Measurements from ENCODE around the gene ZNRD2.

ZNRD2 gene

DNA sequence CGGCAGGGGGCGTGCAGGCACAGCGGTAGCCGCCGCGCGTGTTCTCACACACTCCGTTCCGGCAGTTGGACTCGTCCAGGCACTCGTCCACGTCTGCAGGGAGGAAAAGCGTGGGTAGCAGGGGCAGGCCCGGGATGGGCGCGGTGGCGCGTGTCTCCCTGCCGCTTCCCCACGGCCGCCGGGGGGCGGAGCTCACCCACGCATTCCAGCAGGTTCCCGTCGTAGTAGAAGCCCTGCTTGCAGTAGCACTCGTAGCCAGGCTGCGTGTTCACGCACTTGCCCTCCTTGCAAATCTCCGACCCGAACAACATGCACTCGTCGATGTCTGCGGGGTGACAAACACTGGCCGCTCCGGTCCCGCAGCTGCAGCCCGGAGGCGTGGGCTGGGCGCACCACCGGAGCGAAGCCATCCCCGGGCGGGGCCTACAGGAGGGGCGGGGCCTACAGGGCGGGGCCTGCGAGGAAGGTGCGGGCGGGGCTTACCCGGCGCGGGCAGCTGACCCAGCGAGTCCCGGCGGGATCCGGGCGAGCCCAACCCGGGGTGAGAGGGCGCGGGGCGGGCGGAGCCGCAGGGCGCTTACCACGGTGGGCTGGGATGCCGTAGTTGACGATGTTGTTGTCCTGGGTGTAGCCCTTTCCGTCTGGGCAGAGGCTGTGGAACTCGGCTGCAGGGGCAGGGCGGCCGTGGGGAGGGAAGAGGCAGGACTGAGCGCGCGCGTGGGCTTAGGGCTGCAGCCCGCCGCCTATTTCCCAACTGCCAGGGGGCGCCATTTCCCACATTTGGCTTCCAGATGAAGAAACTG lies 29.8 kb upstream of the ZNRD2 start (continued):
- TF ChIP-seq, protein P1, sequence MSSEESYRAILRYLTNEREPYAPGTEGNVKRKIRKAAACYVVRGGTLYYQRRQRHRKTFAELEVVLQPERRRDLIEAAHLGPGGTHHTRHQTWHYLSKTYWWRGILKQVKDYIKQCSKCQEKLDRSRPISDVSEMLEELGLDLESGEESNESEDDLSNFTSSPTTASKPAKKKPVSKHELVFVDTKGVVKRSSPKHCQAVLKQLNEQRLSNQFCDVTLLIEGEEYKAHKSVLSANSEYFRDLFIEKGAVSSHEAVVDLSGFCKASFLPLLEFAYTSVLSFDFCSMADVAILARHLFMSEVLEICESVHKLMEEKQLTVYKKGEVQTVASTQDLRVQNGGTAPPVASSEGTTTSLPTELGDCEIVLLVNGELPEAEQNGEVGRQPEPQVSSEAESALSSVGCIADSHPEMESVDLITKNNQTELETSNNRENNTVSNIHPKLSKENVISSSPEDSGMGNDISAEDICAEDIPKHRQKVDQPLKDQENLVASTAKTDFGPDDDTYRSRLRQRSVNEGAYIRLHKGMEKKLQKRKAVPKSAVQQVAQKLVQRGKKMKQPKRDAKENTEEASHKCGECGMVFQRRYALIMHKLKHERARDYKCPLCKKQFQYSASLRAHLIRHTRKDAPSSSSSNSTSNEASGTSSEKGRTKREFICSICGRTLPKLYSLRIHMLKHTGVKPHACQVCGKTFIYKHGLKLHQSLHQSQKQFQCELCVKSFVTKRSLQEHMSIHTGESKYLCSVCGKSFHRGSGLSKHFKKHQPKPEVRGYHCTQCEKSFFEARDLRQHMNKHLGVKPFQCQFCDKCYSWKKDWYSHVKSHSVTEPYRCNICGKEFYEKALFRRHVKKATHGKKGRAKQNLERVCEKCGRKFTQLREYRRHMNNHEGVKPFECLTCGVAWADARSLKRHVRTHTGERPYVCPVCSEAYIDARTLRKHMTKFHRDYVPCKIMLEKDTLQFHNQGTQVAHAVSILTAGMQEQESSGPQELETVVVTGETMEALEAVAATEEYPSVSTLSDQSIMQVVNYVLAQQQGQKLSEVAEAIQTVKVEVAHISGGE (tag by site-specific recombination; conservative IDR thresholded peaks at IDR 0.05; ENCODE audit: low read depth) = peak; percentile 91
- TF ChIP-seq ZNF837 (tag by site-specific recombination; IDR thresholded peaks at IDR 0.05) (peak; percentile 49; the same call in 1 of the 2 replicates), IKZF3 (tag by site-specific recombination; IDR thresholded peaks at IDR 0.05) (peak; percentile 61; the same call in 1 of the 2 replicates), ZNF175 (tag by site-specific recombination; IDR thresholded peaks at IDR 0.05) (no peak), ZFP3 (tag by site-specific recombination; IDR thresholded peaks at IDR 0.05; ENCODE audit: low read depth) (no peak), ZNF114 (tag by site-specific recombination; IDR thresholded peaks at IDR 0.05) (no peak), ZSCAN30 (tag by site-specific recombination; IDR thresholded peaks at IDR 0.05) (peak; percentile 51; the same call in 1 of the 2 replicates), ZNF624 (tag by site-specific recombination; IDR thresholded peaks at IDR 0.05) (no peak), MZF1 (tag by site-specific recombination; IDR thresholded peaks at IDR 0.05; ENCODE audit: borderline replicate concordance) (no peak), RBAK (tag by site-specific recombination; IDR thresholded peaks at IDR 0.05) (no peak), ZNF785 (tag by site-specific recombination; IDR thresholded peaks at IDR 0.05) (no peak), ZNF654 (tag by site-specific recombination; IDR thresholded peaks at IDR 0.05; ENCODE audit: low read depth) (peak; percentile 39), ZNF416 (tag by site-specific recombination; IDR thresholded peaks at IDR 0.05) (no peak), HOXA7 (CRISPR knock-in tag; IDR thresholded peaks at IDR 0.05; ENCODE audit: borderline replicate concordance) (no peak), FEZF1 (tag by site-specific recombination; IDR thresholded peaks at IDR 0.05) (no peak), ZNF777 (tag by site-specific recombination; IDR thresholded peaks at IDR 0.05; ENCODE audit: borderline replicate concordance) (no peak), ZBTB17 (tag by site-specific recombination; IDR thresholded peaks at IDR 0.05) (0 out of 2 replicates have a peak, but pooled peaks have one; percentile 41), ZBTB1 (tag by site-specific recombination; IDR thresholded peaks at IDR 0.05) (no peak), ZNF221 (tag by site-specific recombination; IDR thresholded peaks at IDR 0.05; ENCODE audit: borderline replicate concordance) (no peak)
- TF ChIP-seq, protein P2, sequence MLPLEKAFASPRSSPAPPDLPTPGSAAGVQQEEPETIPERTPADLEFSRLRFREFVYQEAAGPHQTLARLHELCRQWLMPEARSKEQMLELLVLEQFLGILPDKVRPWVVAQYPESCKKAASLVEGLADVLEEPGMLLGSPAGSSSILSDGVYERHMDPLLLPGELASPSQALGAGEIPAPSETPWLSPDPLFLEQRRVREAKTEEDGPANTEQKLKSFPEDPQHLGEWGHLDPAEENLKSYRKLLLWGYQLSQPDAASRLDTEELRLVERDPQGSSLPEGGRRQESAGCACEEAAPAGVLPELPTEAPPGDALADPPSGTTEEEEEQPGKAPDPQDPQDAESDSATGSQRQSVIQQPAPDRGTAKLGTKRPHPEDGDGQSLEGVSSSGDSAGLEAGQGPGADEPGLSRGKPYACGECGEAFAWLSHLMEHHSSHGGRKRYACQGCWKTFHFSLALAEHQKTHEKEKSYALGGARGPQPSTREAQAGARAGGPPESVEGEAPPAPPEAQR (tag by site-specific recombination; IDR thresholded peaks at IDR 0.05) = no peak
- TF ChIP-seq, protein P3, sequence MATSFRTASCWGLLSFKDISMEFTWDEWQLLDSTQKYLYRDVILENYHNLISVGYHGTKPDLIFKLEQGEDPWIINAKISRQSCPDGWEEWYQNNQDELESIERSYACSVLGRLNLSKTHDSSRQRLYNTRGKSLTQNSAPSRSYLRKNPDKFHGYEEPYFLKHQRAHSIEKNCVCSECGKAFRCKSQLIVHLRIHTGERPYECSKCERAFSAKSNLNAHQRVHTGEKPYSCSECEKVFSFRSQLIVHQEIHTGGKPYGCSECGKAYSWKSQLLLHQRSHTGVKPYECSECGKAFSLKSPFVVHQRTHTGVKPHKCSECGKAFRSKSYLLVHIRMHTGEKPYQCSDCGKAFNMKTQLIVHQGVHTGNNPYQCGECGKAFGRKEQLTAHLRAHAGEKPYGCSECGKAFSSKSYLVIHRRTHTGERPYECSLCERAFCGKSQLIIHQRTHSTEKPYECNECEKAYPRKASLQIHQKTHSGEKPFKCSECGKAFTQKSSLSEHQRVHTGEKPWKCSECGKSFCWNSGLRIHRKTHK (tag by site-specific recombination; IDR thresholded peaks at IDR 0.05) = no peak
- TF ChIP-seq, protein P4, sequence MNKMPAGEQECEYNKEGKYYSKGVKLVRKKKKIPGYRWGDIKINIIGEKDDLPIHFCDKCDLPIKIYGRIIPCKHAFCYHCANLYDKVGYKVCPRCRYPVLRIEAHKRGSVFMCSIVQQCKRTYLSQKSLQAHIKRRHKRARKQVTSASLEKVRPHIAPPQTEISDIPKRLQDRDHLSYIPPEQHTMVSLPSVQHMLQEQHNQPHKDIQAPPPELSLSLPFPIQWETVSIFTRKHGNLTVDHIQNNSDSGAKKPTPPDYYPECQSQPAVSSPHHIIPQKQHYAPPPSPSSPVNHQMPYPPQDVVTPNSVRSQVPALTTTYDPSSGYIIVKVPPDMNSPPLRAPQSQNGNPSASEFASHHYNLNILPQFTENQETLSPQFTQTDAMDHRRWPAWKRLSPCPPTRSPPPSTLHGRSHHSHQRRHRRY (tag by site-specific recombination; IDR thresholded peaks at IDR 0.05) = no peak
- TF ChIP-seq, protein P5, sequence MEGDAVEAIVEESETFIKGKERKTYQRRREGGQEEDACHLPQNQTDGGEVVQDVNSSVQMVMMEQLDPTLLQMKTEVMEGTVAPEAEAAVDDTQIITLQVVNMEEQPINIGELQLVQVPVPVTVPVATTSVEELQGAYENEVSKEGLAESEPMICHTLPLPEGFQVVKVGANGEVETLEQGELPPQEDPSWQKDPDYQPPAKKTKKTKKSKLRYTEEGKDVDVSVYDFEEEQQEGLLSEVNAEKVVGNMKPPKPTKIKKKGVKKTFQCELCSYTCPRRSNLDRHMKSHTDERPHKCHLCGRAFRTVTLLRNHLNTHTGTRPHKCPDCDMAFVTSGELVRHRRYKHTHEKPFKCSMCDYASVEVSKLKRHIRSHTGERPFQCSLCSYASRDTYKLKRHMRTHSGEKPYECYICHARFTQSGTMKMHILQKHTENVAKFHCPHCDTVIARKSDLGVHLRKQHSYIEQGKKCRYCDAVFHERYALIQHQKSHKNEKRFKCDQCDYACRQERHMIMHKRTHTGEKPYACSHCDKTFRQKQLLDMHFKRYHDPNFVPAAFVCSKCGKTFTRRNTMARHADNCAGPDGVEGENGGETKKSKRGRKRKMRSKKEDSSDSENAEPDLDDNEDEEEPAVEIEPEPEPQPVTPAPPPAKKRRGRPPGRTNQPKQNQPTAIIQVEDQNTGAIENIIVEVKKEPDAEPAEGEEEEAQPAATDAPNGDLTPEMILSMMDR (tag by site-specific recombination; IDR thresholded peaks at IDR 0.05) = peak; percentile 81
- TF ChIP-seq, protein P6, sequence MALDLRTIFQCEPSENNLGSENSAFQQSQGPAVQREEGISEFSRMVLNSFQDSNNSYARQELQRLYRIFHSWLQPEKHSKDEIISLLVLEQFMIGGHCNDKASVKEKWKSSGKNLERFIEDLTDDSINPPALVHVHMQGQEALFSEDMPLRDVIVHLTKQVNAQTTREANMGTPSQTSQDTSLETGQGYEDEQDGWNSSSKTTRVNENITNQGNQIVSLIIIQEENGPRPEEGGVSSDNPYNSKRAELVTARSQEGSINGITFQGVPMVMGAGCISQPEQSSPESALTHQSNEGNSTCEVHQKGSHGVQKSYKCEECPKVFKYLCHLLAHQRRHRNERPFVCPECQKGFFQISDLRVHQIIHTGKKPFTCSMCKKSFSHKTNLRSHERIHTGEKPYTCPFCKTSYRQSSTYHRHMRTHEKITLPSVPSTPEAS (tag by site-specific recombination; IDR thresholded peaks at IDR 0.05) = no peak
- TF ChIP-seq, protein P7, sequence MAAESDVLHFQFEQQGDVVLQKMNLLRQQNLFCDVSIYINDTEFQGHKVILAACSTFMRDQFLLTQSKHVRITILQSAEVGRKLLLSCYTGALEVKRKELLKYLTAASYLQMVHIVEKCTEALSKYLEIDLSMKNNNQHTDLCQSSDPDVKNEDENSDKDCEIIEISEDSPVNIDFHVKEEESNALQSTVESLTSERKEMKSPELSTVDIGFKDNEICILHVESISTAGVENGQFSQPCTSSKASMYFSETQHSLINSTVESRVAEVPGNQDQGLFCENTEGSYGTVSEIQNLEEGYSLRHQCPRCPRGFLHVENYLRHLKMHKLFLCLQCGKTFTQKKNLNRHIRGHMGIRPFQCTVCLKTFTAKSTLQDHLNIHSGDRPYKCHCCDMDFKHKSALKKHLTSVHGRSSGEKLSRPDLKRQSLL (tag by site-specific recombination; IDR thresholded peaks at IDR 0.05) = no peak
- TF ChIP-seq, protein P8, sequence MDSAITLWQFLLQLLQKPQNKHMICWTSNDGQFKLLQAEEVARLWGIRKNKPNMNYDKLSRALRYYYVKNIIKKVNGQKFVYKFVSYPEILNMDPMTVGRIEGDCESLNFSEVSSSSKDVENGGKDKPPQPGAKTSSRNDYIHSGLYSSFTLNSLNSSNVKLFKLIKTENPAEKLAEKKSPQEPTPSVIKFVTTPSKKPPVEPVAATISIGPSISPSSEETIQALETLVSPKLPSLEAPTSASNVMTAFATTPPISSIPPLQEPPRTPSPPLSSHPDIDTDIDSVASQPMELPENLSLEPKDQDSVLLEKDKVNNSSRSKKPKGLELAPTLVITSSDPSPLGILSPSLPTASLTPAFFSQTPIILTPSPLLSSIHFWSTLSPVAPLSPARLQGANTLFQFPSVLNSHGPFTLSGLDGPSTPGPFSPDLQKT (IDR thresholded peaks at IDR 0.05; ENCODE audit: borderline replicate concordance, low read depth, low read length) = no peak
